Measurements from ENCODE around the gene ZNF394. TPM values are rescaled to one million over a fixed set of nuclear protein-coding genes. Genes with fewer than 3 reads are reported as not detected.

The ZNF394 gene
- total and polyA plus RNA-seq, 2 donors (not counting 3 experiments of a cell fraction or from before 2014, with no cell fraction given) = 8.6 to 22.8 TPM

- no peak overlapping the region for H3K4me3 ChIP-seq (replicated peaks in 1 of 3; ENCODE audit: insufficient read depth in 1 of 3, low read depth in 1 of 3, low read length in 3 of 3)
- H3K36me3 ChIP-seq (ENCODE audit: control insufficient read depth in 2 of 2, extremely low read depth in 1 of 2, insufficient read depth in 2 of 2, low read length in 2 of 2) = peaks cover 0 to 2% of the 10 kb centered on the region in 2 experiments
- TF ChIP-seq MYC (IDR thresholded peaks at IDR 0.05; ENCODE audit: low read depth, low read length) (no peak), MAX (IDR thresholded peaks at IDR 0.05; ENCODE audit: insufficient read depth, insufficient read length) (no peak), FOS (IDR thresholded peaks at IDR 0.05; ENCODE audit: borderline replicate concordance, insufficient read depth, low read length) (no peak), POLR2AphosphoS5 (IDR thresholded peaks at IDR 0.05; ENCODE audit: insufficient read depth, low read depth, low read length) (no peak), GATA2 (IDR thresholded peaks at IDR 0.05; ENCODE audit: insufficient read depth, insufficient read length, low read depth, low read length) (no peak), CTCF (IDR thresholded peaks at IDR 0.05; ENCODE audit: extremely low read depth in 1 of 2, insufficient read depth in 1 of 2, low read depth in 1 of 2, low read length in 2 of 2) (no peak), POLR2A (IDR thresholded peaks at IDR 0.05; ENCODE audit: low read depth, low read length) (no peak), JUN (IDR thresholded peaks at IDR 0.05; ENCODE audit: borderline replicate concordance, insufficient read depth, insufficient read length, low read depth) (no peak), EZH2 (IDR thresholded peaks at IDR 0.05; ENCODE audit: borderline replicate concordance, low read depth, low read length, severe bottlenecking) (no peak)
- H4K20me1 ChIP-seq (replicated peaks; ENCODE audit: control insufficient read depth, extremely low read depth, insufficient read depth, low read length) = no peaks in the 10 kb centered on the region
- DNase-seq (ENCODE audit: low read depth, low spot score) (no peak), FAIRE-seq (no peak)
- H3K9ac ChIP-seq (replicated peaks; ENCODE audit: extremely low read depth, insufficient read depth, low read length) = no peak overlapping the region
- CTCF ChIA-PET = no interaction called here
- POLR2A ChIA-PET = no interaction called here
- H3K79me2 ChIP-seq (ENCODE audit: control insufficient read depth, insufficient read depth, low read length) = peaks cover 30% of the 10 kb centered on the region
- intact Hi-C loops (cut with micrococcal nuclease) = no loop called here
- no peaks in the 10 kb centered on the region for H3K9me1 ChIP-seq (replicated peaks; ENCODE audit: control insufficient read depth, extremely low read depth, insufficient read depth, low read length)
- H2AFZ ChIP-seq (ENCODE audit: low read depth, low read length) = no peak overlapping the region
- H3K4me1 ChIP-seq (ENCODE audit: control insufficient read depth, extremely low read depth, insufficient read depth, low read length) = peaks cover 9% of the 10 kb centered on the region
- H3K4me2 ChIP-seq (ENCODE audit: insufficient read depth, low read length) = no peak overlapping the region
- no peaks in the 10 kb centered on the region for H3K27me3 ChIP-seq (ENCODE audit: control insufficient read depth in 2 of 2, insufficient read depth in 2 of 2, low read length in 2 of 2)
- BruUV-seq (replicated peaks) = no TSS peak
- no peak overlapping the region for H3K27ac ChIP-seq (ENCODE audit: insufficient read depth, low read depth, low read length)
- H3K9me3 ChIP-seq (replicated peaks; ENCODE audit: control insufficient read depth, insufficient read depth, low read length) = no peaks in the 10 kb centered on the region
- dilution Hi-C loops (cut with MboI; ENCODE audit: extremely low pct_ligation_motif_present, low sequenced_read_pairs) = no loop called here
These were observed 31.7 kb downstream of the ZNF394 start for GRCh38 chr7:99468336-99468918.
